ENCODE results near the gene SIPA1L2. TPM values are rescaled to one million over a fixed set of nuclear protein-coding genes. Genes with fewer than 3 reads are reported as not detected.

SIPA1L2 gene
- total RNA-seq, 1 donor from 2014 or later = 14.9 TPM

DNA sequence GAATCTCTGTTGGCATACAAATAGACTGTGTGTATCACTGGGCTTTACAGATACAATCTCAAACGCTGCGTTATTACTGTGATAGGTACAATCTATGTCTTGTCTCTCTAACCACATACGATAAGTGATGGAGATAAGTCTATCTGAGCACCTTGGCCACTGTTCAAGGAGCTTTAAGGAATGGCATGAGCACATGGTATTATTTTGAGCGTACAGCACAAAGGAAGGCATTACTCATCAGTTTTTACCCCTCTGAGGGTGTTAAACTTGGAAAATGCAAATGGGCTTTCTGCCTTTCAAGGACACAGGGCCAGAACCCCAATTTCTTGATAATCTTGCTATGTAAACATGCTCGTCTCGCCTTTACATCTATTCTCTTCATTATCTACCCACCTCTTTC is 11.6 kb upstream of the SIPA1L2 start:
- H3K4me3 ChIP-seq (ENCODE audit: insufficient read depth, low read depth, low read length) = no peak overlapping the region
- FAIRE-seq = no peak
- TF ChIP-seq, protein P1, sequence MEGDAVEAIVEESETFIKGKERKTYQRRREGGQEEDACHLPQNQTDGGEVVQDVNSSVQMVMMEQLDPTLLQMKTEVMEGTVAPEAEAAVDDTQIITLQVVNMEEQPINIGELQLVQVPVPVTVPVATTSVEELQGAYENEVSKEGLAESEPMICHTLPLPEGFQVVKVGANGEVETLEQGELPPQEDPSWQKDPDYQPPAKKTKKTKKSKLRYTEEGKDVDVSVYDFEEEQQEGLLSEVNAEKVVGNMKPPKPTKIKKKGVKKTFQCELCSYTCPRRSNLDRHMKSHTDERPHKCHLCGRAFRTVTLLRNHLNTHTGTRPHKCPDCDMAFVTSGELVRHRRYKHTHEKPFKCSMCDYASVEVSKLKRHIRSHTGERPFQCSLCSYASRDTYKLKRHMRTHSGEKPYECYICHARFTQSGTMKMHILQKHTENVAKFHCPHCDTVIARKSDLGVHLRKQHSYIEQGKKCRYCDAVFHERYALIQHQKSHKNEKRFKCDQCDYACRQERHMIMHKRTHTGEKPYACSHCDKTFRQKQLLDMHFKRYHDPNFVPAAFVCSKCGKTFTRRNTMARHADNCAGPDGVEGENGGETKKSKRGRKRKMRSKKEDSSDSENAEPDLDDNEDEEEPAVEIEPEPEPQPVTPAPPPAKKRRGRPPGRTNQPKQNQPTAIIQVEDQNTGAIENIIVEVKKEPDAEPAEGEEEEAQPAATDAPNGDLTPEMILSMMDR (IDR thresholded peaks at IDR 0.05; ENCODE audit: insufficient read depth, low read depth, low read length) = no peak
- TF ChIP-seq EZH2 (IDR thresholded peaks at IDR 0.05; ENCODE audit: insufficient read depth, low read length) = no peak
- no peak overlapping the region for H2AFZ ChIP-seq (ENCODE audit: low read depth, low read length)
- H3K9me3 Mint-ChIP-seq (ENCODE audit: unreplicated experiment) = no peaks in the 10 kb centered on the region
- no peak overlapping the region for H3K27ac ChIP-seq (ENCODE audit: low read depth, low read length)
- no peaks in the 10 kb centered on the region for H3K9me3 ChIP-seq (ENCODE audit: insufficient read depth, low read depth, low read length)
- H3K27ac Mint-ChIP-seq (ENCODE audit: unreplicated experiment) = no peak overlapping the region
- H4K20me1 ChIP-seq (ENCODE audit: insufficient read depth, low read length) = no peaks in the 10 kb centered on the region
- H3K4me1 Mint-ChIP-seq (ENCODE audit: low read depth, unreplicated experiment) = no peaks in the 10 kb centered on the region
- H3K4me1 ChIP-seq (ENCODE audit: insufficient read depth, low read length) = no peaks in the 10 kb centered on the region
- no peaks in the 10 kb centered on the region for H3K27me3 ChIP-seq (ENCODE audit: insufficient read depth, low read length)
- no peaks in the 10 kb centered on the region for H3K36me3 ChIP-seq (ENCODE audit: insufficient read depth, low read length)
- H3K9ac ChIP-seq (ENCODE audit: low read length) = no peak overlapping the region
- no peak overlapping the region for H3K4me3 Mint-ChIP-seq (ENCODE audit: unreplicated experiment)
- H3K36me3 Mint-ChIP-seq (ENCODE audit: low read depth, unreplicated experiment) = no peaks in the 10 kb centered on the region
- H3K4me2 ChIP-seq (ENCODE audit: low read length) = no peak overlapping the region
- no peaks in the 10 kb centered on the region for H3K79me2 ChIP-seq (ENCODE audit: insufficient read depth, low read length)
- H3K27me3 Mint-ChIP-seq (ENCODE audit: low read depth, unreplicated experiment) = no peaks in the 10 kb centered on the region
- DNase-seq (ENCODE audit: low read depth) = peak; percentile 53

DNA sequence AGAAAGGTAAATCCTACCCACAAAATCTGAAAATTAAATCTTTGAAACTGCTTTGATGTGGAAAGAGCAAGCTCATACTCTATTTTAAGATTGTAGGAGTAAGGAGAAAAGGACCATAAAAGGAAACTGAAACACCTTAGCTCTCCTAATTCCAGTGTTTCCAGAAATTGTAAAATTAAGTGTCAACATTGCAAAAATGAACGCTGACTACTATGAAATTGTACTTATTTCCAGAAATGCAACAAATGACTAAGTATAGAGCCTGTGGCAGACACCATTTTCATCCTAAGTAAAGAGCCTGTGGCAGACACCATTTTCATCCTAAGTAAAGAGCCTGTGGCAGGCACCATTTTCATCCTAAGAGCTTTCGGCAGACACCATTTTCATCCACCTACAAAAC is 6.9 kb upstream of the SIPA1L2 start:
- DNase-seq (ENCODE audit: low read depth) = no peak
- no peaks in the 10 kb centered on the region for H4K20me1 ChIP-seq (ENCODE audit: insufficient read depth, low read length)
- no peak overlapping the region for H3K4me3 Mint-ChIP-seq (ENCODE audit: unreplicated experiment)
- no peaks in the 10 kb centered on the region for H3K36me3 ChIP-seq (ENCODE audit: insufficient read depth, low read length)
- H3K27ac ChIP-seq (ENCODE audit: low read depth, low read length) = no peak overlapping the region
- no peak overlapping the region for H3K4me3 ChIP-seq (ENCODE audit: insufficient read depth, low read depth, low read length)
- H3K27me3 Mint-ChIP-seq (ENCODE audit: low read depth, unreplicated experiment) = peaks cover 6% of the 10 kb centered on the region
- no peak for TF ChIP-seq EZH2 (IDR thresholded peaks at IDR 0.05; ENCODE audit: insufficient read depth, low read length)
- TF ChIP-seq, protein P1 (IDR thresholded peaks at IDR 0.05; ENCODE audit: insufficient read depth, low read depth, low read length) = no peak
- no peaks in the 10 kb centered on the region for H3K9me3 Mint-ChIP-seq (ENCODE audit: unreplicated experiment)
- H3K27me3 ChIP-seq (ENCODE audit: insufficient read depth, low read length) = no peaks in the 10 kb centered on the region
- no peak for FAIRE-seq
- H3K4me1 Mint-ChIP-seq (ENCODE audit: low read depth, unreplicated experiment) = no peaks in the 10 kb centered on the region
- no peaks in the 10 kb centered on the region for H3K4me1 ChIP-seq (ENCODE audit: insufficient read depth, low read length)
- H3K9me3 ChIP-seq (ENCODE audit: insufficient read depth, low read depth, low read length) = no peaks in the 10 kb centered on the region
- no peak overlapping the region for H3K4me2 ChIP-seq (ENCODE audit: low read length)
- H3K27ac Mint-ChIP-seq (ENCODE audit: unreplicated experiment) = no peak overlapping the region
- no peak overlapping the region for H3K9ac ChIP-seq (ENCODE audit: low read length)
- H2AFZ ChIP-seq (ENCODE audit: low read depth, low read length) = no peak overlapping the region
- H3K79me2 ChIP-seq (ENCODE audit: insufficient read depth, low read length) = no peaks in the 10 kb centered on the region
- no peaks in the 10 kb centered on the region for H3K36me3 Mint-ChIP-seq (ENCODE audit: low read depth, unreplicated experiment)

DNA sequence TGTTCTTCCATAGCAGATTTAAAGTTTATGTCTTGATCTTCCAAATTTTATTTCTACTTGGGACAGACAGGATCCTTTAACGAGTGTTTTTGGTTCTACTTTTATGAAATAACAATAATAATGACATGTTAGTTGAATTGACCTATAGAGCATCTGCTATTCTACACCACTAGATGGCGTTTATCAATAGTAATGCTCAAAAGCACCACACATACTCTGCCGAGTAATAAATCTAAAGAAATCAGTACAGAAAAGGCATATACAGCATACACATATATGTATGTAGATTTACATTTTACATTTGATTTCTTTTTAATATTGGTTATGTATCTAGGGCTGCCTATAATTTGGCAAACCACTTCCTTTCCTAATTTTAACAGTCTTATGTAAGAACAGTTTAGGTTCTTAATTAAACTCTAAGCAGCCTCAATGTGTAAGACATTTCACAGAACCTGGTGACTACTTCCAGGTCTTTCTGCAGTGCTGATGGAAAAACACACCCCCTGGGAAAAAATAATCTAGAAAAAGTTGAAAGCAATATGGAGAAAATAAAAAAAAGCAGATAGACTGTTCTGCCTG is 5.9 kb upstream of the SIPA1L2 start:
- FAIRE-seq = no peak
- Mint-ChIP-seq H3K27ac (ENCODE audit: unreplicated experiment) (no peak overlapping the region), H3K27me3 (ENCODE audit: low read depth, unreplicated experiment) (peaks cover 6% of the 10 kb centered on the region), H3K4me1 (ENCODE audit: low read depth, unreplicated experiment) (no peaks in the 10 kb centered on the region), H3K4me3 (ENCODE audit: unreplicated experiment) (no peak overlapping the region), H3K36me3 (ENCODE audit: low read depth, unreplicated experiment) (no peaks in the 10 kb centered on the region), H3K9me3 (ENCODE audit: unreplicated experiment) (no peaks in the 10 kb centered on the region)
- H3K27ac ChIP-seq (ENCODE audit: low read depth, low read length) = no peak overlapping the region
- no peak overlapping the region for H3K9ac ChIP-seq (ENCODE audit: low read length)
- no peaks in the 10 kb centered on the region for H4K20me1 ChIP-seq (ENCODE audit: insufficient read depth, low read length)
- H3K27me3 ChIP-seq (ENCODE audit: insufficient read depth, low read length) = peaks cover 2% of the 10 kb centered on the region
- H2AFZ ChIP-seq (ENCODE audit: low read depth, low read length) = no peak overlapping the region
- H3K9me3 ChIP-seq (ENCODE audit: insufficient read depth, low read depth, low read length) = no peaks in the 10 kb centered on the region
- no peak overlapping the region for H3K4me2 ChIP-seq (ENCODE audit: low read length)
- H3K4me3 ChIP-seq (ENCODE audit: insufficient read depth, low read depth, low read length) = no peak overlapping the region
- TF ChIP-seq EZH2 (IDR thresholded peaks at IDR 0.05; ENCODE audit: insufficient read depth, low read length) = no peak
- TF ChIP-seq, protein P1 (IDR thresholded peaks at IDR 0.05; ENCODE audit: insufficient read depth, low read depth, low read length) = peak; percentile 71
- no peaks in the 10 kb centered on the region for H3K36me3 ChIP-seq (ENCODE audit: insufficient read depth, low read length)
- H3K79me2 ChIP-seq (ENCODE audit: insufficient read depth, low read length) = no peaks in the 10 kb centered on the region
- DNase-seq (ENCODE audit: low read depth) = peak; percentile 34
- H3K4me1 ChIP-seq (ENCODE audit: insufficient read depth, low read length) = peaks cover 2% of the 10 kb centered on the region
